NCI-H187 treated with DMSO at 0.1 percent for 48 hours (cell line): Measurements from ENCODE around the gene ACTL8.

ENCODE experiments used
- DNase-seq: peaks from one replicate; lab custom pipeline; 2025; lab: John Stamatoyannopoulos, UW

Gene ACTL8

GRCh38 chr1:17805869-17806684 lies 50.9 kb downstream of the ACTL8 start:
- no peak for DNase-seq

GRCh38 chr1:17808816-17809215 lies 53.7 kb downstream of the ACTL8 start:
- DNase-seq: no peak

DNA sequence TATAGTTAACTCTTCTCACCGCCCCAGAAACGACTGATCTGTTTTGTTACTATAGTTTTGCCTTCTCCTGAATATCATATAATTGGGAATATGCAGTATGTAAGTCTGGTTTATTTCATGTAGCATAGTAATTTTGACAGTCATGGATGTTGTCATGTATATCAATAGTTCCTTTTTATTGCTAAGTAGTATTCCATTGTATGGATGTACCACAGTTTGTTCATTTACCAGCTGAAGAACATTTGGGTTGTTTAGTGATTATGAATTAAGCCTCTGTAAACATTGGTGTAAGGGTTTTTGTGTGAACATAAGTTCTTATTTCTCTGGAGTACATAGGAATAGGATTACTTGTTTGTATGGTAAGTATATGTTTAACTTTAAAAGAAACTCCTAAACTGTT lies 55.5 kb downstream of the ACTL8 start:
- no peak for DNase-seq

DNA sequence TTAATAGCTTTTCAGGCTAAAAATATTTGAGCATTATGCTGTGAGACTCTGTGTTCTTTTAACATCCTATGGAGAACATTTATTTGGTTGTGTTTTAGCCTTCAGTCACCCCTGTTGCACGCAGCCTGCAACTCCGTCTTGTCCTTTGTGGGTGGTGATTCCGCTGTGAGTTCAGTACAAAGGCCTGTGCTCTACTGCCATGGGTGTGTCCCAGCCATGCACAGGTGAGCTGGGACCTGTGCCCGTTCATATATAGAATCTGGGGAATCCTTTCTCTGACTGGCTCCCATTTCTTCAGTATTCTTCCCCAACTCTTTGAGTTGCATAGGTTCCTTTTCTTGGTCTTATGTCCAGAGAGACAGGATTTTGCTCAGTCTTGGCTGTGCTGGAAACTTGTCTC lies 61.4 kb downstream of the ACTL8 start:
- DNase-seq: no peak

DNA sequence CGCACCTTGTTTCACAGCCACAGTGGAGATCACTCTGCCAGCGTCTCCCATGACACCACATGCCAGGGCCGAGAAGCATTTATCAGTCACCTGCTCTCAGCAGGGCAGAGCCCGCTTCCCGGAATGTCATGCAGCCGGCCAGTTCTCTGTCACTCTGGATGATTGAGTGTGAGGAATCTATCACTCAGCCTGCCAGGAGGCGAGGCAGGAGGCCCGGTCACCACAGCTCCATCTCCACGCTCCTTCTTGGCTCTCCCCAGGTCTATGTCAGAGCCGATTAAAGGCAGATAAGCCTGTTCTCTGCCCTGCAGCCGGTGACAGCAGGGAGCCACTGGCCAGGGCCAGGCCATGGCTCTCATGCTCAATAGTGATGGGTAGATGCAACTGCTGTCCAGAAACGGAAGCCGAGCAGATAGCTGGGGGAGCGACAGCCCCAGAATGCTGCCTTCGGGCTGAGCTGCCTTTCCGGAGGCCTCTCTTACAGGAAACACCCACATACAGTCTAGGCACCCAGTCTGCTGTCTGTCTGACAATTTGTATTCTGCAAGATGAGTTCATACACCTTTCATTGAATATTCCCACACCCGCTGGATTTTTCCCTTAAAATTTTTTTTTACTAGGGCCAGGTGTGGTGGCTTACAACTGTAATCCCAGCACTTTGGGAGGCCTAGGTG lies 64.1 kb downstream of the ACTL8 start:
- no peak for DNase-seq

- DNase-seq: no peak
Measured at GRCh38 chr1:17820198-17820597, 65.1 kb downstream of the ACTL8 start.

GRCh38 chr1:17822741-17823426 lies 67.8 kb downstream of the ACTL8 start:
- no peak for DNase-seq

GRCh38 chr1:17825273-17826164 lies 70.4 kb downstream of the ACTL8 start:
- DNase-seq: no peak

GRCh38 chr1:17826165-17826488 lies 71.0 kb downstream of the ACTL8 start:
- DNase-seq: no peak

DNA sequence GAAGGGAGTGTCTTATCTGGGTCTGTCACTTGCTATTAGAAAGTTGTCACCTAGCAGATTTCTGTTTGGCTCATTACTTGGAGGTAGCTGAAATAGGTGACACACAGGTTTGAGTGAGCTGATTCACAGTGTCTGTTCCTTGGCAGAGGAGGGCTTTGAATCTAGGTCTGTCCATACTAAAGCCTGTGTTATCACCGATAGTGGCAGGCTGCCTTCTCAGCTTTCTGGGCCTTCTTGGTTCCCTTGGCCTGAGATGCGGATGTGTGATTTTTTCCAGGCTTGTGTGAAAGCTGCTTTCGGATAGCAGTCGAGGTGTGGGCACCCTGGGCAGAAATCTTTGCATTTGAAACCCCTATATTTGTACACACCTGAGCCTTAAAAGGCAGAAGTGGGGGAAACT lies 73.9 kb downstream of the ACTL8 start:
- DNase-seq: no peak

- DNase-seq: no peak
Measured at GRCh38 chr1:17829579-17829978, 74.4 kb downstream of the ACTL8 start.

GRCh38 chr1:17831597-17831996 lies 76.5 kb downstream of the ACTL8 start:
- DNase-seq: no peak

DNA sequence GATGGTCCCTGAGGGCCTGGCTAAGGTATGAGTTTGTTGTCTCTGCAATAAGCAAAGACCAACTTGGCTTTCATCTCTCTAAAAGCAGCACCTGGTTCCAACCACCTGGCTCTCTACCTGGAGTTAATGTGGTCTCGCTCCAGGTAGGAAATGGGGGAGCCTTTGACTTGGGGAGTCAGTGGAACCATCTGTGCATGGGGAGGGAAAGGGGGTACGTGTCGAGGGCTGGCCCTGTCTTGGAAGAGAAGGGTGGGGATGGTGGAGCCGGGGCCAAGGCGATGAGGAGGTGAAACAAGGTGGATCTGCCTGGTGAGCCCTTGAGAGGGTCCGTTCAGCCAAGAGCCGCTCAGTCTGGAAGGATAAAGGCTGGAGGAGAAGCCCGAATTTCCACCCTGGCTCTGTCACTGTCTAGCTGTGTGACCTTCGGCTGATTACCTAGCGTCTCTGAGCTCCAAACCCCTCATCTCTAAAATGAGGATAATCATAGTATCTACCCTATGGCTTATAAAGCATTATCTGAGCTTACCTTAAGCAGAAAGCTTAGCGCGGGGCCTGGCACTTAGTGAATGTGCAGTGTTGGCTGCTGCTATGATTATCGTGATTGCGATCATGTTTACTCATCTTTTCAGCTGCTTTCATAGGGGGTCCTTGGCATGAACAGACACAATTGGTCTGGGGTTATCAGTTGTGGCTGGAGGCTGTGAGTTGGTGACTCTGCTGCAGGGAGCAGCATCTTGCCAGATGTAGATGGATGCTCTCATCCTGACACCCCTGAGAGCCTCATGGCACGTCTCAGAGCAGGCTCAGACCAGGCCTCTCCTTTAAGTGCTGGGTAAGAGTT lies 78.7 kb downstream of the ACTL8 start:
- no peak for DNase-seq

- DNase-seq: no peak
Measured at GRCh38 chr1:17834561-17835100, 79.5 kb downstream of the ACTL8 start.

GRCh38 chr1:17837233-17838030 lies 82.3 kb downstream of the ACTL8 start:
- no peak for DNase-seq

DNA sequence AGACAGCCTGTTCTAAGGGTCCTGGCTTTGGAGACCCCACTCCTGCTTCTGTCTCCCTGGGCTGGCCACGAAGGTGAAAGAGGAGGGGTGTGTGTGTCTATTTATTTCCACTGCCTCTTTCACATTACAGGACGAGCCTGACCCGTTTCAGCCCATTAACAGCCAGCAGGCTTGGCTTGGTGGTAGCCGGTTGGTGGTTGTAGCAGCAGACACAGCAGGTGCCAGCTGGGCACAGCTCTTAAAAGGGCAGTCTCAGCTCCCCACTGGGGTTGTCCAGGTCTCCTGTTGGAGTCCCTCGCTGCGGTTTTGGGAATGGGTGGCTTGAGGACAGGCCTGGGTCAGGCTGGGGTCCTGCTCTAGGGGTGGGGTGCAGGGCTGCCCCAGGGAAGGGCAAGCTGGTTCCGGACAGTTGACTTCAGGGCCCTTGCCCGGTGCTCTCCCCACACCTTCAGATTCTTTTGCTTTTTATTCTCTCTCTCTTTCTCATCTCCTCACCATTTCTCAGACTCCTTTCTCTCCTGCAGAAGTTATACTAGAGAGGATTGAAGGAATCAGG lies 84.6 kb downstream of the ACTL8 start:
- DNase-seq: no peak

GRCh38 chr1:17841944-17842343 lies 86.8 kb downstream of the ACTL8 start:
- DNase-seq: no peak

GRCh38 chr1:17842686-17843085 lies 87.6 kb downstream of the ACTL8 start:
- no peak for DNase-seq

DNA sequence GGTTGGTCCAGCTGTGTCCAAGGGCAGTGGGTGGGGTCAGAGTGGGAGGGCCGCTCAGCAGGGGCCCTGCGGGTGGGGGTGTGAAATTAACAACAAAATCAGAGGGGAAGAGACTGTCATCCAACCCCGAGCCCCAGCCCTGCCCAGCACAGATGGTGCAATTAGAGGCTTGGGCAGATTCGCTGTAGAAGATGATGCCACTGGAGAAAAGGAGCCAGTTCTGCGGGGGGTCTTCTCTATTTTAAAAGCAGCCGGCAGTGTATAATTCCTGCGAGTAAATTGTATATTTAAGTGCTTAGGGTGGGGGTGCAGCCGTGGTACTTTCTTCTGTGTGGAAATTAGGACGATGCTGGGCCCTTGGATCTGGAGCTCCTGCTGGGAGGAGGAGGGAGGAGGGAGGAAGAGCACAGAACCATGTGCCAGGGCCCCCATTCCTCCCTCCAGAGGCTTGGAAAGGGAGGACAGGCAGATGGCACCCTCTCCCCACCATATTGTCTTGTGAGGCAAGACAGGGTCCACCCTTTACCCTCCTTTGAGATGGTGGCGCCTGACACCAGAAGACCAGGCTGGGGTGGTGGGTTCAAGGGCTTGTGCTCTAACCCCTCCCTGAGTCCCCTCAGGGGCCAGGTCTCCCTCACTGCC lies 89.2 kb downstream of the ACTL8 start:
- DNase-seq: no peak
